NT2/D1 (cell line): Measurements from ENCODE around the gene BRD4.

Experiments used
- YY1 ChIP-seq: IDR thresholded peaks from 2 replicates; pipeline ENCODE4 v1.6.1; 2011; ENCODE audit not compliant: insufficient read length, insufficient read depth
- ZNF274 ChIP-seq: IDR thresholded peaks from 2 replicates; pipeline ENCODE4 v1.6.1; 2011; ENCODE audit warnings: mild to moderate bottlenecking, low read depth, low read length

- no peak for TF ChIP-seq ZNF274
- no peak for TF ChIP-seq YY1
Measured at GRCh38 chr19:15231271-15231670, 101.1 kb downstream of the BRD4 start.
